ENCODE data around the gene RNF175.

The RNF175 gene

DNA sequence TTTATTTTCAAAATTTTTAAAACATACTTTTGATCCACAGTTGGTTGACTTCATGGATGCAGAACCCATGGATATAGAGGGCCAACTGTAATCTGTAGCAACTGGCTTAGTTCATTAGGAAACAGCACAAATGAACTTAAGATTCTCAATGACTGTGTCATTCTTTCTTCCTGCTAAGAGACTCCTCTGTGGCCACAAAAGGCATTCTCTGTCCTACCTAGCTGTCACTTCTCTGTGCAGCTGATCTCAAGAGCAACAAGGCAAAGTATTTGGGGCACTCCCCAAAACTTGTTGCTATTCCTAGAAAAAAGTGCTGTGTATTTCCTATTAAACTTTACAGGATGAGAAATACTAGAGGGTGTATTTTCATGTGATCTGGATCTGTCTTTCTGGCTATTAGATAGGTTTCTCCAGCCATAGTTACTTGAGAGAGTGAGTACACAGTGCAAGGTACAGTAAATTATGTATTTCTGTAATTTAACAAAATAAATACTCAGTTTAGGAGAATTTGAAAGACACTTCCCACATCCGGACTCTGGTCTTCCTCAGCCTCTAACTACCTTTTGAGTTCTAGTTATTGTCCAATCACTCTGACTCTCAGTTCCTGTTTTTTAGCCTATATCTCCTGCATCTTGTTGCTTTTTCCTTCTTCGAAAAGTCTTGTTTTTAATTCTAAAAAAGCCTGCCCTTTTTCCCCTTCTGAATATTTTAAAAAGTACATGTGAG lies 53.9 kb downstream of the RNF175 start:
- TF ChIP-seq, protein P1, sequence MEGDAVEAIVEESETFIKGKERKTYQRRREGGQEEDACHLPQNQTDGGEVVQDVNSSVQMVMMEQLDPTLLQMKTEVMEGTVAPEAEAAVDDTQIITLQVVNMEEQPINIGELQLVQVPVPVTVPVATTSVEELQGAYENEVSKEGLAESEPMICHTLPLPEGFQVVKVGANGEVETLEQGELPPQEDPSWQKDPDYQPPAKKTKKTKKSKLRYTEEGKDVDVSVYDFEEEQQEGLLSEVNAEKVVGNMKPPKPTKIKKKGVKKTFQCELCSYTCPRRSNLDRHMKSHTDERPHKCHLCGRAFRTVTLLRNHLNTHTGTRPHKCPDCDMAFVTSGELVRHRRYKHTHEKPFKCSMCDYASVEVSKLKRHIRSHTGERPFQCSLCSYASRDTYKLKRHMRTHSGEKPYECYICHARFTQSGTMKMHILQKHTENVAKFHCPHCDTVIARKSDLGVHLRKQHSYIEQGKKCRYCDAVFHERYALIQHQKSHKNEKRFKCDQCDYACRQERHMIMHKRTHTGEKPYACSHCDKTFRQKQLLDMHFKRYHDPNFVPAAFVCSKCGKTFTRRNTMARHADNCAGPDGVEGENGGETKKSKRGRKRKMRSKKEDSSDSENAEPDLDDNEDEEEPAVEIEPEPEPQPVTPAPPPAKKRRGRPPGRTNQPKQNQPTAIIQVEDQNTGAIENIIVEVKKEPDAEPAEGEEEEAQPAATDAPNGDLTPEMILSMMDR (conservative IDR thresholded peaks at IDR 0.05): no peak
- no peak overlapping the region for H3K27ac ChIP-seq

DNA sequence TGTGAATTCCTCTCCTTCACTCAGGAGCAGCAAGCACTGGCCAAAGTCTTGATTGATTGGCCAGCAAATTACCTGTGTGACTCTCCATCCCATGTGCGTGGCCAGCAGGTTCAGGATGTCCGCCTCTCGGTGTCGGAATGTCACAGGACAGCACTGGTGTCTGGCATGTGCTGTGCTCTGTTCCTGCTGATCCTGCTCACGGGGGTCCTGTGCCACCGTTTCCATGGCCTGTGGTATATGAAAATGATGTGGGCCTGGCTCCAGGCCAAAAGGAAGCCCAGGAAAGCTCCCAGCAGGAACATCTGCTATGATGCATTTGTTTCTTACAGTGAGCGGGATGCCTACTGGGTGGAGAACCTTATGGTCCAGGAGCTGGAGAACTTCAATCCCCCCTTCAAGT lies 55.3 kb downstream of the RNF175 start:
- TF ChIP-seq, protein P1 (conservative IDR thresholded peaks at IDR 0.05): no peak
- H3K27ac ChIP-seq: no peak overlapping the region

DNA sequence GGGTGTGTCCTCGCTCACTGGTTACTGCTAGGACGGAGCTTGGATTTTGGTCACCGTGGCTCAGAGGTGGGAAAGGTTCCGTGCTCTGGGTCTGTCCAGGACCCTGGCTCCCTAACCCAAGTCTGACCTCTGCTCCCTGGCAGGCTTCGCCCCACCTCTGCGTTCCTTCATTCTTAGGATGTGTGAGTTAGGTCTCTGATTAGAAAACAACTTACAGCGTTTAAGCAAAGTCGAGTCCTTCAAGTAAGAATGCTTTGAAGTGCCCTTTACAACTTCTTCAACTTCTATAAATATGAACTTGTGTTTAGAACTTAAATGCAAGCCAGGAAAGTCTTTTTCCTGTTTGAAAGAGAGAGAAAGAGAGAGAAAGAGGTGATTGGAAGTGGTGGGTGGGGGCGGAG lies 74.9 kb downstream of the RNF175 start:
- TF ChIP-seq, protein P1 (conservative IDR thresholded peaks at IDR 0.05): no peak
- no peak overlapping the region for H3K27ac ChIP-seq

DNA sequence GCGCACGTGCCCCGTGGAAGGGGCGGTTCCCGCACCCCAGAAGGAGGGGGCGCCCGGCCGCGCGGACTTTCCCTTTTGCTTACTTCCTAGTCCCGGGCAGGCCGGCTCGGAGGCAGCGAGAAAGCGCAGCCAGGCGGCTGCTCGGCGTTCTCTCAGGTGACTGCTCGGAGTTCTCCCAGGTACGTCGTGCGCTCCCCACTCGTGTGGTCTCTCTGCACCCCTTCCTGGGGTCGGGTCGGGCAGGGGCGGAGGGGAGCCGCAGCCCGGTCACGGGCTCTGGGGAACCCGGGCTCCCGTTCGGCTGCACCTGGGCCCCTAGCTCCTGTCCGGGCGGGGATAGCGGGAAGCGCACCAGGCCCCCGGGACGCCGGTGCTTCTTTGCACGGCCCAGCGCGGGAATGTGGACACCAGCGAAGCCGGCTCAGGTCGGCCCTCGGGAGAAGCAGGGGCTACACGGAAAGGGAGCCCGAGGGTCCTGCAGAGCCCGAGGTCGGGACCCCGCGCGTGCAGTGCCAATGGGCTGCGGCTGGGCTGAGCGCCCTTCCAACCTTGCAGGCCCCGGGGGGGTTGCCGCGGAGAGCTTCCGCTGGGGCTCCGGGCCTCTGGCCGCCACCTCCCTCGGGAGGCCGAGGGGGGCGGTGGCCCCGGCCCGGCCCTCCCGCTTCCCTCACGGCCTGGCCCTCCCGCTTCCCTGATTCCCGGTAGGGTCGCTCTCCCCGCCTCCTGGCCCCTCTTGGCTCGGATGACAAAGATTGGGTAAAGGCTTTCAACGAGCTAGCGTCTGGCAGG lies 75.4 kb downstream of the RNF175 start, which contains the start of gene TLR2:
TLR2 (plus strand) TSS at position 99 of the 789 bp plus-strand sequence. CDS start 18,628 bp downstream, outside the sequence.
- H3K27ac ChIP-seq: no peak within 1 kb of the TSS
- TF ChIP-seq, protein P1 (conservative IDR thresholded peaks at IDR 0.05): no peak

GRCh38 chr4:153683763-153684181 lies 76.1 kb downstream of the RNF175 start:
- TF ChIP-seq, protein P1 (conservative IDR thresholded peaks at IDR 0.05): no peak
- no peak overlapping the region for H3K27ac ChIP-seq

GRCh38 chr4:153679486-153679885 lies 80.3 kb downstream of the RNF175 start:
- TF ChIP-seq, protein P1 (conservative IDR thresholded peaks at IDR 0.05): no peak
- no peak overlapping the region for H3K27ac ChIP-seq

GRCh38 chr4:153676984-153677383 lies 82.8 kb downstream of the RNF175 start:
- no peak overlapping the region for H3K27ac ChIP-seq
- TF ChIP-seq, protein P1 (conservative IDR thresholded peaks at IDR 0.05): no peak

All from VCaP (cell line).